Thymus (tissue), 11 donors: ENCODE data around the gene STXBP6. TPM values are rescaled to one million over a fixed set of nuclear protein-coding genes. Genes with fewer than 3 reads are reported as not detected.

Experiments used
- DNase-seq, 9 donors: peaks; one replicate each; pipeline ENCODE4 v3.0.0-alpha.2; 2013; ENCODE audit warnings: low spot score in 9 of 9, low read depth in 6 of 9, missing footprints in 1 of 9
- H3K27ac ChIP-seq, 2 donors: one replicate each; pipeline ENCODE4 v1.5.1; 2013; ENCODE audit warnings: control low read depth in 1 of 2, low read depth in 1 of 2, low read length in 1 of 2, mild to moderate bottlenecking in 1 of 2, moderate library complexity in 1 of 2
- H3K27me3 ChIP-seq, 2 donors: one replicate each; pipeline ENCODE4 v1.5.1; 2013; ENCODE audit warnings: low read length in 1 of 2; ENCODE audit not compliant: control insufficient read depth in 2 of 2, insufficient read depth in 1 of 2
- H3K36me3 ChIP-seq, 2 donors: one replicate each; pipeline ENCODE4 v1.5.1; 2013; ENCODE audit warnings: low read length in 1 of 2, mild to moderate bottlenecking in 1 of 2, moderate library complexity in 1 of 2; ENCODE audit not compliant: control insufficient read depth in 2 of 2, insufficient read depth in 2 of 2
- H3K4me1 ChIP-seq, 2 donors: one replicate each; pipeline ENCODE4 v1.5.1; 2013; ENCODE audit warnings: low read length in 2 of 2; ENCODE audit not compliant: control insufficient read depth in 2 of 2, insufficient read depth in 2 of 2
- H3K4me3 ChIP-seq, 2 donors: one replicate each; pipeline ENCODE4 v1.5.1; 2013; ENCODE audit warnings: low read length in 2 of 2, control low read depth in 1 of 2, mild to moderate bottlenecking in 1 of 2
- H3K9me3 ChIP-seq, 2 donors: one replicate each; pipeline ENCODE4 v1.5.1; 2013; ENCODE audit warnings: low read length in 1 of 2, mild to moderate bottlenecking in 1 of 2; ENCODE audit not compliant: control insufficient read depth in 2 of 2, insufficient read depth in 1 of 2
- WGBS: extraction: QIAGEN DNeasy Blood & Tissue Kit; methylation state at CpG from one replicate; pipeline ENCODE4 v1.1.7; 2013; 5-methylcytosine and 5-hydroxymethylcytosine counted together
- polyA plus RNA-seq: library from polyadenylated mRNA; stranded (reverse); fragments of 200-250 nt; gene quantifications from one replicate; pipeline ENCODE4 v1.2.3, GENCODE V29; 2013
- total RNA-seq: library from RNA; stranded (reverse); fragments of 120-200 nt; gene quantifications from one replicate; pipeline ENCODE4 v1.2.4, GENCODE V29; 2013
- donor health status: healthy.

STXBP6 gene
- total and polyA plus RNA-seq, 2 donors, result 6.9 to 8.3 TPM

- DNase-seq, result no peak
- H3K4me3 ChIP-seq, result no peak overlapping the region
- no peaks in the 10 kb centered on the region for H3K9me3 ChIP-seq
- H3K27ac ChIP-seq, result no peak overlapping the region
- no peaks in the 10 kb centered on the region for H3K27me3 ChIP-seq
- no peaks in the 10 kb centered on the region for H3K4me1 ChIP-seq
- WGBS, result 94% methylated on average over 5 of the region's 5 CpGs
- no peaks in the 10 kb centered on the region for H3K36me3 ChIP-seq
Observed at GRCh38 chr14:24826390-24826789, 223.6 kb downstream of the STXBP6 start.

- Histone ChIP-seq H3K27me3 (no peaks in the 10 kb centered on the region), H3K4me3 (no peak overlapping the region), H3K27ac (no peak overlapping the region), H3K9me3 (no peaks in the 10 kb centered on the region), H3K4me1 (no peaks in the 10 kb centered on the region), H3K36me3 (no peaks in the 10 kb centered on the region)
- DNase-seq, result no peak
- 88% methylated on average over 5 of the region's 5 CpGs for WGBS
Observed at GRCh38 chr14:24820616-24821015, 229.3 kb downstream of the STXBP6 start.

GRCh38 chr14:24818823-24819341 lies 231.1 kb downstream of the STXBP6 start:
- WGBS, result 92% methylated on average over 13 of the region's 13 CpGs
- no peak for DNase-seq
- no peaks in the 10 kb centered on the region for H3K36me3 ChIP-seq
- no peaks in the 10 kb centered on the region for H3K27me3 ChIP-seq
- H3K4me3 ChIP-seq, result no peak overlapping the region
- peak overlapping the region in 1 of 2 donors; percentile 15 for H3K27ac ChIP-seq
- no peaks in the 10 kb centered on the region for H3K9me3 ChIP-seq
- no peaks in the 10 kb centered on the region for H3K4me1 ChIP-seq

GRCh38 chr14:24818058-24818822 lies 231.7 kb downstream of the STXBP6 start:
- WGBS, result 70% methylated on average over 15 of the region's 15 CpGs
- Histone ChIP-seq H3K27ac (peak overlapping the region in 1 of 2 donors; percentile 15), H3K27me3 (no peaks in the 10 kb centered on the region), H3K4me3 (no peak overlapping the region), H3K9me3 (no peaks in the 10 kb centered on the region), H3K4me1 (no peaks in the 10 kb centered on the region), H3K36me3 (no peaks in the 10 kb centered on the region)
- peak in 1 of 9 donors; percentile 12 for DNase-seq

GRCh38 chr14:24817212-24818057 lies 232.5 kb downstream of the STXBP6 start:
- WGBS, result 71% methylated on average over 11 of the region's 11 CpGs
- DNase-seq, result no peak

GRCh38 chr14:24816929-24817211 lies 233.1 kb downstream of the STXBP6 start:
- H3K36me3 ChIP-seq, result no peaks in the 10 kb centered on the region
- no peak for DNase-seq
- H3K4me1 ChIP-seq, result no peaks in the 10 kb centered on the region
- no peaks in the 10 kb centered on the region for H3K9me3 ChIP-seq
- H3K27ac ChIP-seq, result no peak overlapping the region
- H3K4me3 ChIP-seq, result no peak overlapping the region
- WGBS, result 96% methylated on average over 3 of the region's 3 CpGs
- H3K27me3 ChIP-seq, result no peaks in the 10 kb centered on the region

More at GRCh38 chr14:24817212-24818057, 232.5 kb downstream of the STXBP6 start:
- Histone ChIP-seq H3K36me3 (no peaks in the 10 kb centered on the region), H3K9me3 (no peaks in the 10 kb centered on the region), H3K27ac (peak overlapping the region in 1 of 2 donors; percentile 43), H3K4me1 (no peaks in the 10 kb centered on the region), H3K4me3 (no peak overlapping the region), H3K27me3 (no peaks in the 10 kb centered on the region)

GRCh38 chr14:24816011-24816928 lies 233.7 kb downstream of the STXBP6 start:
- no peak for DNase-seq
- Histone ChIP-seq H3K4me1 (no peaks in the 10 kb centered on the region), H3K9me3 (no peaks in the 10 kb centered on the region), H3K36me3 (no peaks in the 10 kb centered on the region), H3K4me3 (no peak overlapping the region), H3K27me3 (no peaks in the 10 kb centered on the region), H3K27ac (no peak overlapping the region)
- 96% methylated on average over 5 of the region's 5 CpGs for WGBS

GRCh38 chr14:24815543-24815942 lies 234.4 kb downstream of the STXBP6 start:
- no peak overlapping the region for H3K27ac ChIP-seq

More at GRCh38 chr14:24815543-24815942, 234.4 kb downstream of the STXBP6 start:
- Histone ChIP-seq H3K27me3 (no peaks in the 10 kb centered on the region), H3K4me3 (no peak overlapping the region), H3K4me1 (no peaks in the 10 kb centered on the region), H3K9me3 (no peaks in the 10 kb centered on the region), H3K36me3 (no peaks in the 10 kb centered on the region)
- DNase-seq, result no peak
- WGBS, result 93% methylated on average over 9 of the region's 9 CpGs
